ENCODE measurements around the gene BBS1.

DNA sequence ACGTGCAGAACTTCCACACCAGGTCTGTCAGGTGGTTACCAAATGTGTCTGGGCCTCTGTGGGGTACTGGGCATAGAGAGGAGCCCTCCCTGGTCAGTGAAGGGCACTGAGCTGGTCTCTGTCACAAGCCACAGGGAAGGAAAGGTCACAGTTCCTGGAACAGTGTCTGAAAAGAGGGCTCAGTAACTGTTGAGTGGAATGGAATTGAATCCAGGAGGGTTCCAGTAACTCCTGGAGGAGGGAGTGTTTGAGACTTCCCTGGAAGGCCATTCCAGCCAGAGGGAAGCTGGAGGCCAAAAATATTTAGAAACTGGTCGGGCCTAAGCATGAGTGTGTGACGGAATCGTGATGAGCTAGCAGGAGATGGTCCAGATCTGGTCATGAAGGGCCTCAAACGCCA lies 44.2 kb downstream of the BBS1 start:
- TF ChIP-seq, protein P1, sequence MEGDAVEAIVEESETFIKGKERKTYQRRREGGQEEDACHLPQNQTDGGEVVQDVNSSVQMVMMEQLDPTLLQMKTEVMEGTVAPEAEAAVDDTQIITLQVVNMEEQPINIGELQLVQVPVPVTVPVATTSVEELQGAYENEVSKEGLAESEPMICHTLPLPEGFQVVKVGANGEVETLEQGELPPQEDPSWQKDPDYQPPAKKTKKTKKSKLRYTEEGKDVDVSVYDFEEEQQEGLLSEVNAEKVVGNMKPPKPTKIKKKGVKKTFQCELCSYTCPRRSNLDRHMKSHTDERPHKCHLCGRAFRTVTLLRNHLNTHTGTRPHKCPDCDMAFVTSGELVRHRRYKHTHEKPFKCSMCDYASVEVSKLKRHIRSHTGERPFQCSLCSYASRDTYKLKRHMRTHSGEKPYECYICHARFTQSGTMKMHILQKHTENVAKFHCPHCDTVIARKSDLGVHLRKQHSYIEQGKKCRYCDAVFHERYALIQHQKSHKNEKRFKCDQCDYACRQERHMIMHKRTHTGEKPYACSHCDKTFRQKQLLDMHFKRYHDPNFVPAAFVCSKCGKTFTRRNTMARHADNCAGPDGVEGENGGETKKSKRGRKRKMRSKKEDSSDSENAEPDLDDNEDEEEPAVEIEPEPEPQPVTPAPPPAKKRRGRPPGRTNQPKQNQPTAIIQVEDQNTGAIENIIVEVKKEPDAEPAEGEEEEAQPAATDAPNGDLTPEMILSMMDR (IDR thresholded peaks at IDR 0.05): no peak
- no peak for TF ChIP-seq POLR2A (IDR thresholded peaks at IDR 0.05)
